Neural progenitor cell (in vitro differentiated cells): ENCODE data around the gene COL26A1. TPM values are rescaled to one million over a fixed set of nuclear protein-coding genes. Genes with fewer than 3 reads are reported as not detected.

Source experiments
- DNase-seq: peaks from one replicate; pipeline ENCODE4 v3.0.0-alpha.2; 2016; ENCODE audit warnings: low spot score
- H2AFZ ChIP-seq: fragments of 200-600 bp; sonication (generic); replicated peaks from 2 replicates; pipeline ENCODE4 v1.6.1; 2016; ENCODE audit warnings: antibody characterized with exemption
- H3F3A ChIP-seq: fragments of 200-600 bp; sonication (generic); 2 replicates; pipeline ENCODE4 v1.6.1; 2016; ENCODE audit warnings: antibody characterized with exemption, low read depth
- H3K27ac ChIP-seq: fragments of 200-600 bp; sonication (generic); 2 replicates; pipeline ENCODE4 v1.5.1; 2016; ENCODE audit warnings: mild to moderate bottlenecking
- H3K27me3 ChIP-seq: fragments of 200-600 bp; sonication (generic); 2 replicates; pipeline ENCODE4 v1.6.1; 2016; ENCODE audit warnings: mild to moderate bottlenecking, moderate library complexity
- H3K36me3 ChIP-seq: fragments of 200-600 bp; sonication (generic); 2 replicates; pipeline ENCODE4 v1.5.1; 2016
- H3K4me1 ChIP-seq: fragments of 200-600 bp; sonication (generic); 2 replicates; pipeline ENCODE4 v1.6.1; 2016; ENCODE audit warnings: mixed run types
- H3K4me2 ChIP-seq: fragments of 200-600 bp; sonication (generic); 2 replicates; pipeline ENCODE4 v1.6.1; 2016
- H3K4me3 ChIP-seq: fragments of 200-600 bp; sonication (generic); 2 replicates; pipeline ENCODE4 v1.5.1; 2016
- H3K79me2 ChIP-seq: fragments of 200-600 bp; sonication (generic); 2 replicates; pipeline ENCODE4 v1.6.1; 2016; ENCODE audit warnings: low read depth
- H3K9ac ChIP-seq: fragments of 200-600 bp; sonication (generic); 2 replicates; pipeline ENCODE4 v1.6.1; 2016
- H3K9me3 ChIP-seq: fragments of 200-600 bp; sonication (generic); 2 replicates; pipeline ENCODE4 v1.5.1; 2016; ENCODE audit warnings: low read depth
- H4K20me1 ChIP-seq: fragments of 200-600 bp; sonication (generic); 2 replicates; pipeline ENCODE4 v1.6.1; 2016; ENCODE audit warnings: low read depth
- H3K27ac Mint-ChIP-seq: 3 replicates; pipeline ENCODE4 v1.8.0; 2021; ENCODE audit warnings: mixed read lengths
- H3K27me3 Mint-ChIP-seq: 2 replicates; pipeline ENCODE4 v1.8.0; 2022; ENCODE audit warnings: low read depth, mild to moderate bottlenecking, inconsistent platforms, moderate library complexity, mixed read lengths; ENCODE audit not compliant: insufficient read depth
- H3K36me3 Mint-ChIP-seq: 3 replicates; pipeline ENCODE4 v1.8.0; 2021; ENCODE audit warnings: mixed read lengths
- H3K4me1 Mint-ChIP-seq: 3 replicates; pipeline ENCODE4 v1.8.0; 2021; ENCODE audit warnings: mixed read lengths
- H3K4me3 Mint-ChIP-seq: 3 replicates; pipeline ENCODE4 v1.8.0; 2021; ENCODE audit warnings: mild to moderate bottlenecking, moderate library complexity, mixed read lengths
- H3K9me3 Mint-ChIP-seq: 3 replicates; pipeline ENCODE4 v1.8.0; 2020; ENCODE audit warnings: mixed read lengths
- EZH2 ChIP-seq: fragments of 200-600 bp; sonication (generic); IDR thresholded peaks from 2 replicates; pipeline ENCODE4 v1.6.1; 2017; ENCODE audit warnings: antibody characterized with exemption, mild to moderate bottlenecking, moderate library complexity
- EZH2phosphoT487 ChIP-seq: fragments of 200-600 bp; sonication (generic); IDR thresholded peaks from 2 replicates; pipeline ENCODE4 v1.6.1; 2017; ENCODE audit warnings: antibody characterized with exemption
- total RNA-seq: library from RNA; depleted of rRNA; stranded (reverse); fragments of >200 nt; gene quantifications from 2 replicates; pipeline ENCODE4 v1.2.3, GENCODE V29; 2015; ENCODE audit warnings: low replicate concordance
- TF ChIP-seq, protein P1 (sequence below): fragments of 200-600 bp; sonication (generic); IDR thresholded peaks from 2 replicates; pipeline ENCODE4 v1.5.1; 2017; ENCODE audit warnings: antibody characterized with exemption, mild to moderate bottlenecking

COL26A1 gene
- total RNA-seq, 1 donor from 2014 or later: 26.7 TPM

DNA sequence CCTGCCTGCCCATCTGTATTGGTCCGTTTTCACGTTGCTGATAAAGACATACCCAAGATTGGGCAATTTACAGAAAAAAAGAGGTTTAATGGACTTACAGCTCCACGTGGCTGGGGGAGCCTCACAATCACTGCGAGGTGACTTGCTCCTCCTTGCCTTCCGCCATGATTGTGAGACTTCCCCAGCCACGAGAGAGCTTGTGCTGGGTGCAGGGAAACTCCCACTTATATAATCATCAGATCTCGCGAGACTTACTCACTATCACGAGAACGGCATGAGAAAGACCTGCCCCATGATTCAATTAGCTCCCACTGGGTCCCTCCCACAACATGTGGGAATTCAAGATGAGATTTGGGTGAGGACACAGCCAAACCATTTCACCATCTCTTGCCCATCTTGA lies 154.6 kb downstream of the COL26A1 start:
- Mint-ChIP-seq H3K4me1 (peaks cover 28% of the 10 kb centered on the region), H3K9me3 (peaks cover 2% of the 10 kb centered on the region), H3K36me3 (peaks cover 3% of the 10 kb centered on the region), H3K4me3 (no peak overlapping the region), H3K27ac (no peak overlapping the region), H3K27me3 (no peaks in the 10 kb centered on the region)
- Histone ChIP-seq H3K4me2 (no peak overlapping the region), H3K27me3 (no peaks in the 10 kb centered on the region), H3K4me3 (no peak overlapping the region), H3K27ac (no peak overlapping the region), H3K36me3 (no peaks in the 10 kb centered on the region), H3K4me1 (no peaks in the 10 kb centered on the region), H4K20me1 (peaks cover 7% of the 10 kb centered on the region), H3K9ac (no peak overlapping the region), H3K79me2 (no peaks in the 10 kb centered on the region), H3K9me3 (no peaks in the 10 kb centered on the region), H3F3A (no peaks in the 10 kb centered on the region), H2AFZ (no peak overlapping the region)
- no peak for DNase-seq
- TF ChIP-seq EZH2phosphoT487: no peak
- no peak for TF ChIP-seq EZH2
- TF ChIP-seq, protein P1, sequence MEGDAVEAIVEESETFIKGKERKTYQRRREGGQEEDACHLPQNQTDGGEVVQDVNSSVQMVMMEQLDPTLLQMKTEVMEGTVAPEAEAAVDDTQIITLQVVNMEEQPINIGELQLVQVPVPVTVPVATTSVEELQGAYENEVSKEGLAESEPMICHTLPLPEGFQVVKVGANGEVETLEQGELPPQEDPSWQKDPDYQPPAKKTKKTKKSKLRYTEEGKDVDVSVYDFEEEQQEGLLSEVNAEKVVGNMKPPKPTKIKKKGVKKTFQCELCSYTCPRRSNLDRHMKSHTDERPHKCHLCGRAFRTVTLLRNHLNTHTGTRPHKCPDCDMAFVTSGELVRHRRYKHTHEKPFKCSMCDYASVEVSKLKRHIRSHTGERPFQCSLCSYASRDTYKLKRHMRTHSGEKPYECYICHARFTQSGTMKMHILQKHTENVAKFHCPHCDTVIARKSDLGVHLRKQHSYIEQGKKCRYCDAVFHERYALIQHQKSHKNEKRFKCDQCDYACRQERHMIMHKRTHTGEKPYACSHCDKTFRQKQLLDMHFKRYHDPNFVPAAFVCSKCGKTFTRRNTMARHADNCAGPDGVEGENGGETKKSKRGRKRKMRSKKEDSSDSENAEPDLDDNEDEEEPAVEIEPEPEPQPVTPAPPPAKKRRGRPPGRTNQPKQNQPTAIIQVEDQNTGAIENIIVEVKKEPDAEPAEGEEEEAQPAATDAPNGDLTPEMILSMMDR: no peak

DNA sequence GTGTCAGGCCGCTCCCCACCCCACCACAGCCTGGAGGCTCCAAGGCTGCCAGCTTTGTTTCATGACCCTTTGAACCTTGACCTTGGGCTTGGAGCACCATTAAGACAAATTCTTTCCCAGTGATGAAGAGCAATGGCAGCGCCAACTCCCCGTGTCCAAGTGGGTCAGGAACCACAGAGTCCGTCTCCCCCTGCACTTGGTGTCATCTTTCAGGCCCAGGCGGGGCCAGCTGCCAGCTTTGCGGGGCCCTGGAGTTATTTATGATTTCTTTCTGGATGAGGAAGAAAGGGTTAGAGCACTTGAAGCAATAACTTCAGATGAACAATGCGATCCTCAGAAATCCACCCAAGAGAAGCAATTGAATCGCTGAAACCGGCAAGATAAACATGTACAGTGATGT lies 155.7 kb downstream of the COL26A1 start:
- Histone ChIP-seq H3K27ac (no peak overlapping the region), H3K9ac (no peak overlapping the region), H2AFZ (no peak overlapping the region), H3K4me2 (no peak overlapping the region), H4K20me1 (peaks cover 7% of the 10 kb centered on the region), H3K79me2 (no peaks in the 10 kb centered on the region), H3K4me1 (no peaks in the 10 kb centered on the region), H3K27me3 (no peaks in the 10 kb centered on the region), H3K9me3 (no peaks in the 10 kb centered on the region), H3K4me3 (no peak overlapping the region), H3F3A (no peaks in the 10 kb centered on the region), H3K36me3 (no peaks in the 10 kb centered on the region)
- H3K9me3 Mint-ChIP-seq: peaks cover 2% of the 10 kb centered on the region
- peaks cover 28% of the 10 kb centered on the region for H3K4me1 Mint-ChIP-seq
- no peaks in the 10 kb centered on the region for H3K27me3 Mint-ChIP-seq
- TF ChIP-seq EZH2phosphoT487: no peak
- no peak for TF ChIP-seq EZH2
- TF ChIP-seq, protein P1: no peak
- no peak for DNase-seq
- peaks cover 4% of the 10 kb centered on the region for H3K36me3 Mint-ChIP-seq
- peak overlapping the region; percentile 25 for H3K27ac Mint-ChIP-seq
- H3K4me3 Mint-ChIP-seq: no peak overlapping the region

DNA sequence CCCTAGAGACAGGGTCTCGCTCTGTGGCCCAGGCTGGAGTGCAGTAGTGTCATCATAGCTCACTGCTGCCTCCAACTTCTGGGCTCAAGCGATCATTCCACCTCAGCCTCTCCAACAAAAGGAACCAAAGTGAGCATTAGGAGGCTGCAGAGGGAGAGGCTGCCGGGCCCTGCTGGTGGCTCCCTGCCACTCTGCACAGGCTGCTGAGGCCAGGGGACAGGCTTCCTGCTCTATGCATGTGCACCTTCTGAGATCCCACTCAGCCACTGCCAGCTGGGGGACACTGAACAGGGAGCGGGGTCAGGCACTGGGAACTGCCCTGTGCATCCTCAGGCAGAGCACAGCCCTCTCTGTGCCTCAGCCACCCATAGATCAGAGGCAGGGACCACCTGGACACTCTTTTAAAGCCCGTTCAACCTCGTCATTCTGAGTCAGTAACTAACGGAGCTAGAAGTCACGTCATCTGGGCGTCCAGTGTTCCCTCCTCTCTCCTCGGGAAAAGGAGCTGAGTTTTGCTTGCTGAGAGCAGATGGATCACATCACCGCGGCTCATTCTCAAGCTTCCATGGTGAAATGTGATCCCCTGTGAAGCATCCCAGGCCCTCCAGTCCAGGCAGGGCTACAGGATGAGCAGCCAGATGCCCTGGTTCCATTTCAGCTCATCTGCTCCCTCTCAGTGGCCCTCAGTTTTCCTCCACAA lies 156.8 kb downstream of the COL26A1 start:
- no peak overlapping the region for H3K27ac Mint-ChIP-seq
- no peaks in the 10 kb centered on the region for H3K27me3 ChIP-seq
- no peak overlapping the region for H3K4me2 ChIP-seq
- no peaks in the 10 kb centered on the region for H3K27me3 Mint-ChIP-seq
- H2AFZ ChIP-seq: no peak overlapping the region
- no peak for TF ChIP-seq EZH2phosphoT487
- TF ChIP-seq, protein P1: no peak
- TF ChIP-seq EZH2: no peak
- H3K27ac ChIP-seq: no peak overlapping the region
- no peaks in the 10 kb centered on the region for H3K36me3 ChIP-seq
- no peaks in the 10 kb centered on the region for H3K79me2 ChIP-seq
- peaks cover 4% of the 10 kb centered on the region for H3K9me3 Mint-ChIP-seq
- H3K4me3 ChIP-seq: no peak overlapping the region
- H3K36me3 Mint-ChIP-seq: peaks cover 9% of the 10 kb centered on the region
- no peaks in the 10 kb centered on the region for H3K9me3 ChIP-seq
- H3F3A ChIP-seq: no peaks in the 10 kb centered on the region
- no peak overlapping the region for H3K4me3 Mint-ChIP-seq
- H3K9ac ChIP-seq: no peak overlapping the region
- no peaks in the 10 kb centered on the region for H3K4me1 ChIP-seq
- no peak for DNase-seq
- H3K4me1 Mint-ChIP-seq: peaks cover 28% of the 10 kb centered on the region
- peaks cover 7% of the 10 kb centered on the region for H4K20me1 ChIP-seq
